Brain microvascular endothelial cell (primary cell): ENCODE measurements around the gene PRKCD.
A peak's percentile ranks its signal among the peaks of the same experiment; 100 is the strongest.

Source experiments
- DNase-seq: peaks from one replicate; pipeline ENCODE4 v3.0.0-alpha.2; 2020
- H3K27ac ChIP-seq: fragments of 250-450 bp; sonication (Bioruptor Pico); 2 replicates; pipeline ENCODE4 v1.5.1; 2020; ENCODE audit warnings: mild to moderate bottlenecking, moderate library complexity
- H3K27me3 ChIP-seq: fragments of 250-450 bp; sonication (Bioruptor Pico); replicated peaks from 2 replicates; pipeline ENCODE4 v1.5.1; 2020; ENCODE audit warnings: mild to moderate bottlenecking
- H3K36me3 ChIP-seq: fragments of 250-450 bp; sonication (Bioruptor Pico); replicated peaks from 2 replicates; pipeline ENCODE4 v1.5.1; 2020; ENCODE audit warnings: mild to moderate bottlenecking
- H3K4me3 ChIP-seq: 2 replicates; pipeline ENCODE4 v1.5.1; 2011; ENCODE audit warnings: low read depth, mild to moderate bottlenecking, control low read depth, low read length, moderate library complexity
- CTCF ChIP-seq: IDR thresholded peaks from 2 replicates; pipeline ENCODE4 v1.5.1; 2011; ENCODE audit warnings: low read depth, mild to moderate bottlenecking, moderate library complexity, low read length, control low read depth, inconsistent platforms; ENCODE audit errors: missing control alignments
- in situ Hi-C: cut with HindIII; loops from 2 replicates; pipeline ENCODE4 v1.10.0; 2017; ENCODE audit warnings: low sequenced_read_pairs, low pct_ligation_motif_present

The PRKCD gene

DNA sequence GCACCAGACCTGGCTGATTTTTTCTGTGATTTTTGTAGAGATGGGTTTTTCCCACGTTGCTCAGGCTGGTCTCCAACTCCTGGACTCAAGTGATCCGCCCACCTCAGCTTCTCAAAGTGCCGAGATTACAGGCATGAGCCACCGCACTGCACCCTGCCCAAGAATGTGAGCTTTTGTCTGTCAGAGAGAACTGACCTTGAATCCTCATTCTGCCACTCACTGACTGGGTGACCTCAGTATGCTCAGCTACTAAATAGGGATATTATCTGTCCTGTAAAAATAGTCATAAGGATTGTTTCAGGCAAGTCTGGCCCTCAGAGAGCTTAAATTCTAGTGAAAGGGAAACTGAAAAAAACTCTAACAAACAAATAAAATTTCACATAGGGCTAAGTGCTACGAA, 28.7 kb upstream of the PRKCD start:
- no peaks in the 10 kb centered on the region for H3K36me3 ChIP-seq
- no peak overlapping the region for H3K4me3 ChIP-seq
- no peak overlapping the region for H3K27ac ChIP-seq
- DNase-seq, result no peak
- H3K27me3 ChIP-seq, result no peaks in the 10 kb centered on the region
- in situ Hi-C loops, result no loop called here
- TF ChIP-seq CTCF, result no peak

- peak; percentile 59 for DNase-seq
- peak; percentile 90 for TF ChIP-seq CTCF
- Histone ChIP-seq H3K36me3 (no peaks in the 10 kb centered on the region), H3K27me3 (no peaks in the 10 kb centered on the region), H3K27ac (no peak overlapping the region), H3K4me3 (no peak overlapping the region)
- in situ Hi-C loops, result no loop called here
These were observed 26.3 kb upstream of the PRKCD start for GRCh38 chr3:53134631-53135232.

GRCh38 chr3:53137221-53137620, 23.8 kb upstream of the PRKCD start:
- in situ Hi-C loops, result no loop called here
- no peak for DNase-seq
- Histone ChIP-seq H3K27me3 (no peaks in the 10 kb centered on the region), H3K27ac (no peak overlapping the region), H3K36me3 (no peaks in the 10 kb centered on the region), H3K4me3 (no peak overlapping the region)
- no peak for TF ChIP-seq CTCF

- Histone ChIP-seq H3K27ac (no peak overlapping the region), H3K27me3 (no peaks in the 10 kb centered on the region), H3K36me3 (no peaks in the 10 kb centered on the region), H3K4me3 (no peak overlapping the region)
- in situ Hi-C loops, result no loop called here
- DNase-seq, result no peak
- TF ChIP-seq CTCF, result no peak
These were observed 23.1 kb upstream of the PRKCD start for GRCh38 chr3:53137835-53138446.

GRCh38 chr3:53139906-53140846, 20.8 kb upstream of the PRKCD start:
- no peak for DNase-seq
- Histone ChIP-seq H3K4me3 (no peak overlapping the region), H3K27ac (no peak overlapping the region), H3K36me3 (no peaks in the 10 kb centered on the region), H3K27me3 (no peaks in the 10 kb centered on the region)
- in situ Hi-C loops, result no loop called here
- TF ChIP-seq CTCF, result no peak
